Dedifferentiated amniotic fluid mesenchymal stem cell (primary cell): ENCODE results near the gene ANKRD36B.
"Not testable (repeated sequence)": the region's sequence is repeated elsewhere in the genome, so short reads cannot be mapped to it uniquely, and the experiment has no call there.

Source experiments
- DNase-seq: peaks from one replicate; pipeline ENCODE4 v3.0.0-alpha.2; 2016; ENCODE audit errors: extremely low spot score

Gene ANKRD36B

DNA sequence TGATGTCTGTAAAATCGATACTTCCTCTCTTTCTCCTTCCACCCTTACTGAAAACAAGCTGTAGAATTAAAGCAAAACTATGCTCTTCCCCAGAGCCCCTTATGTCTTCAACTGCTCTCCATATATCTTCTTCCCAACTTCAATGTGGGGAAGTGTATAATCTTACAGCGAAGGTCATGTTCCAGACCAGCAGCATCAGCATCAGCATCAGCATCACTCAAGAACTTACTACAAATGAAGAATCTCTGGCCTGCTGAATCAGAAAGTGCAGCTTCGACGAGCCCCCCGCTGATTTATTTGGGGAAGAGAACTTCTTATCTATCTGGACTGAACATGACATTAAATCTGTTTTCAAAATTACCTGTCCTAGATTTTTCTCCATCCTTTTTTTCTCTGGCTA, 40.6 kb downstream of the ANKRD36B start:
- not testable (repeated sequence) for DNase-seq

DNA sequence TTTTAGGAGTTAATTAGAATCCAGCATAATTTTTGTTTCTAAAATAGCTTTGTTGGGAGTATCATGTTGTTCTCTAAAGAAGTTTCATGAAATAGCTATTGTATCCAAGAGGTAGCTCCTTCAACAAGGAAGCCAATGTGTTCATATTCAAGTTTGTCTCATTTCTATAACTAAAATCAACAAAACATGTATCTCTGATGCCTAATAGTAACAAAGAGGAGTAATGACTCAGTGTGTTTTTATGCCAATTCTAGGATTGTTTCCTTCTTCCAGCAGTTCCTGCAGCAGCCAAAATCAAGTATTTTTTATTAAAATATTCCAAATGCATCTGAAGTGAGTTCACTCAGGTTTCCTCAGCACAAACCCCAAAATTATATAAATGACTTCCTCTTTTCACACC, 41.1 kb downstream of the ANKRD36B start:
- not testable (repeated sequence) for DNase-seq

DNA sequence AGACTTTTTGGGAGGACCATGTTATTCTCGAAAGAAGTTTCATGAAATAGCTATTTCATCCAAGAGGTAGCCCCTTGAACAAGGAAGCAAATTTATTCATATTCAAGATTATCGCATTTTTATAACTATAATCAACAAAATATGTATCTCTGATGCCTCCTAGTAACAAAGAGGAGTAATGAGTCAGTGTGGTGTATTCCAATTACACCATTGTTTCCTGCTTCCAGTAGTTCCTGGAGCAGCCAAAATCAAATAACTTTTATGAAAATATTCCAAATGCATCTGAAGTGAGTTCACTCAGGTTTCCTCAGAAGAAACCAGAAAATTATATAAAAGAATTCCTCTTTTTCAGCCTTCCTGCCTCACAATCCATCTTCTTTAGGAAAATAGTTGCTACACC, 43.0 kb downstream of the ANKRD36B start:
- no peak for DNase-seq

DNA sequence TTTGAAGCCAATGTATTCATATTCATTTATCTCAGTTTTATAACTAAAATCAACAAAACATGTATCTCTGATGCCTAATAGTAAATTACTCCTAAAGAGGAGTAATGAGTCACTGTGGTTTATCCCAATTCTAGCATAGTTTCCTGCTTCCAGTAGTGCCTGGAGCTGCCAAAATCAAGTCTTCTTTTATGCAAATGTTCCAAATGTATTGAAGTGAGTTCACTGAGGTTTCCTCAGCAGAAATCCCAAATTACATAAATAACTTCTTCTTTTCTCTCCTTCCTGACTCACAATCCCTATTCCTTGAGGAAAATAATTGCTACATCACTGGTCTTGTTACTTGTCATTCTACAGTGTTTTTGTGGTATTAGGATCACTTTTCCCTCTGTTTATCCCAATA, 44.8 kb downstream of the ANKRD36B start:
- not testable (repeated sequence) for DNase-seq

DNA sequence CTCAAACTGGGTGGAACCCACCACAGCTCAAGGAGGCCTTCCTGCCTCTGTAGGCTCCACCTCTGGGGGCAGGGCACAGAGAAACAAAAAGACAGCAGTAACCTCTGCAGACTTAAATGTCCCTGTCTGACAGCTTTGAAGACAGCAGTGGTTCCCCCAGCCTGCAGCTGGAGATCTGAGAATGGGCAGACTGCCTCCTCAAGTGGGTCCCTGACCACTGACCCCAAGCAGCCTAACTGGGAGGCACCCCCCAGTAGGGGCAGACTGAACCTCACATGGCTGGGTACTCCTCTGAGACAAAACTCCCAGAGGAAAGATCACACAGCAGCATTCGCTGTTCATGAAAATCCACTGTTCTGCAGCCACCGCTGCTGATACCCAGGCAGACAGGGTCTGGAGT, 63.8 kb downstream of the ANKRD36B start:
- not testable (repeated sequence) for DNase-seq

DNA sequence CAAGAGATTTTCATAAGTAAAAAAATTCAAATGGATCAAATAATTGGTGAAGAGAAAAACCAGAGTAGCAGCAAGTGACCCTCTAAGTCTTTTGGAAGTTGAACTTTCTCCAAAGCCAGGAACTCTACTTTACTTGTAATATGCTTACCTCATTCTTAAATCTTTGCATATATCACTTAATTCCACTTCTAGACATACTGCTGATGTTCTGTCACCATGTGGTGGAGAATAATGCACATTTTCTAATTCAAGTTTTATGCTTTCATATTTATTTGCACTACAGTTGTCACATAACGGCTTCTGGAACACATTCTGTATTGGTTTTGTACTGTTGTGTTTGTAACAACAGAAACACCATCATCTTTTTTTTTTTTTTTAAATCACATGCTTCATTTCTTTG, 65.9 kb downstream of the ANKRD36B start:
- DNase-seq = not testable (repeated sequence)

DNA sequence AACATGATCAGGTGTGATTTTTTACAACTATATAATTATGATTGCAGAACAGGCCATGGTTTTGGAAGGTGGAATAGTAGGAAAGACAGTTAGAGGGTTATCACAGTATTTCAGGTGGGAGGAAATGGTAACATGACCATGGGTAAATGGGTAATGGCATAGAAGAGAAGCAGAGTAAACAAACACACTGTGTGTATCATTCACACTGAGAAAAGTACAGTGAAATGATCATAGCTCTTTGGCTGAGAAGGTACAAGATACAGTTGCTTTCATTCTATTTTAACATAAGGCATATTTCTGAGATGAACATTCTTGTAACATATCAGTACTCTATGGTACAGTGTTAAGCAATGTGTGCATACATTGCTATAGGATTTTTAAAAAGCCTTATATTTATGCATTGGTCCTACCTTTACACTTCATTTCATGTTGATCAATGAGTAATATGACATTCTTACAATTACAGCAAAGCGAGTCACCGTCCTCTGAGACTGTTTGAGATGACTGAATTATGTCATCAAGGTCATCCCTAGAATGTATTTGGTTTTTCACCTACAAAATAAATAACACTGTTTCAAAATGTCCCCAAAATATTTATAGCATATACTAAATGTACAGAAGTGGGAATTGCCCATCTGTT, 66.6 kb downstream of the ANKRD36B start:
- not testable (repeated sequence) for DNase-seq

DNA sequence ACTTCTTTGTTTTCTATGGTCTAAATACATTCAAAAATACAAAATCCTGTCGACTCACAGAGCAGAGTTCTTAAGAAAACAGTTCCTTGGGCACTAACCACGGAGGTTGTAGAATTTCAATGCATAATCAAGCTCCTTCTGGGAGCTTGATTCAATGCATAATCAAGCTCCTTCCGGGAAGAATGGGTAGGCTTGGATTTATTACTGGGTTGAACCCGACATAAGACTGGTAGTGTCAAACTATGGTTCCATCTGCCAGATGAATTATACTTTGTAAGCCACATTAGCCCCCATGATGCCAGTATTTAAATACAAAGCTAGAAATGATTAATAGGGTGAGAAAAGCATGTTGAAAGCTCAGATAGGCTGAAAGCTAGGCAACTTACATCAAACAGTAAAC, 94.0 kb downstream of the ANKRD36B start:
- DNase-seq = not testable (repeated sequence)

DNA sequence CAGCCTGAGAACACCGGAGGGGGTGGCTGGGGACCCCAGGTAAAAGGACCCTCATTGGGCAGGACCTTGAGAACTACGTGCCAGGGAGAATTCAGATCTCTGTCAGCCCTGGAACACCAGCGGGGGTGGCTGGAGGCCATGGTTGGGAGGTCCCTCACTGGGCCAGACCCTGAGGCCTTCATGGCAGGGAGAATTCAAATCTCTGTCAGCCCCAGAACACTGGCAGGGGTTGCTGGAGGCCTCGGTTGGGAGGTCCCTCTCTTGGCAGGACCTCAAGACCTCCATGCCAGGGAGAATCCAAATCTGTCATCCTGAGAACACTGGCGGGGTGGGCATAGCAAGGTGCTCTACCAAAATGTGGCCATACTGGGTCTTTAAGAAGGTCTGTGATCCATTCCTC, 99.5 kb downstream of the ANKRD36B start:
- DNase-seq = not testable (repeated sequence)
